GM21576 (cell line): ENCODE measurements around the gene BMP7.

Source experiments
- ATAC-seq: cut with Tn5 transposase; IDR thresholded peaks from one replicate; pipeline ENCODE4 v1.9.1; 2021; ENCODE audit warnings: mild to moderate bottlenecking, moderate library complexity; ENCODE audit not compliant: unreplicated experiment

Gene BMP7

DNA sequence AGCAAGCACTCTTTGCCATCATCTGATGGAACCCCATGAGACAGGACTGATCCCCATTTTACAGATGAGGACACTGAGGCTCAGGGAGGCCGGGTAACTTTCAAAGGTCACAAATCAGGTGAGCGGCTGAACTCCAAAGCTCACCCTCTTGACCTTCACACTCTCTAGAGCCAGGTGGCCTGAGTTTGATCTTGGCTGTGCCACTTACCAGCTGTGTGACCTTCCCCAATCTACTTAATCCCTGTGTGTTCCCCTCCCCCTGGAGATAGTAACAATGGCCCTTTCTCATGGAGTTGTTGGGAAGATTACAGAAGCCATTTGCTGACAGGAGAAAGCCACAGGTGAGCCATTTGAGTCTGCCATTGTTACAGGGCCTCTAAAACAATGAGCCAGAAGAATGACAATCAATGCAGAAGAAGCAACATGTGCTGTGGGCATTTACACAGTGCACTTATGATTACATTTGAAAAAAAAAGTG lies 34.5 kb downstream of the BMP7 start:
- ATAC-seq = no peak

DNA sequence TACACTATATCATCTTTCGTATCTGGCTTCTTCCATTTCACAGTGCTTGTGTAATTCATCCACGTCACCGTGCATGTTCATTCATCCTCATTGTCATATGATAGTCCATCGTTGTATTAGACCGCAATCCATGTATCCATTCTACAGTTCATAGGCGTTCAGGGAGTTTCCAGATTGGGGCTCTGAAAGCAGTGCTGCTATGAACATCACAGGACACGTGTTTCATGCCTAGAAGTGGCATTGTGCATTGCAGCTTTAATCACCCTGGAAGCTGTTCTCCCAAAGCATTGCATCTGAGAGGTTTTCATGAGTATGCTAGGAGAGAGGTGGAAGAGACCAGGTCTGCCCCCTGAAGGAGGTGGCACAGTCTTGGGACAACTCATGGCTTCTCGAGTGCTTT lies 35.3 kb downstream of the BMP7 start:
- ATAC-seq = no peak

GRCh38 chr20:57230247-57230646 lies 36.2 kb downstream of the BMP7 start:
- no peak for ATAC-seq

GRCh38 chr20:57229490-57229889 lies 37.0 kb downstream of the BMP7 start:
- ATAC-seq = no peak

- no peak for ATAC-seq
Observed at GRCh38 chr20:57225830-57226229, 40.6 kb downstream of the BMP7 start.

- ATAC-seq = no peak
Observed at GRCh38 chr20:57225197-57225733, 41.2 kb downstream of the BMP7 start.

GRCh38 chr20:57224641-57225138 lies 41.8 kb downstream of the BMP7 start:
- no peak for ATAC-seq

DNA sequence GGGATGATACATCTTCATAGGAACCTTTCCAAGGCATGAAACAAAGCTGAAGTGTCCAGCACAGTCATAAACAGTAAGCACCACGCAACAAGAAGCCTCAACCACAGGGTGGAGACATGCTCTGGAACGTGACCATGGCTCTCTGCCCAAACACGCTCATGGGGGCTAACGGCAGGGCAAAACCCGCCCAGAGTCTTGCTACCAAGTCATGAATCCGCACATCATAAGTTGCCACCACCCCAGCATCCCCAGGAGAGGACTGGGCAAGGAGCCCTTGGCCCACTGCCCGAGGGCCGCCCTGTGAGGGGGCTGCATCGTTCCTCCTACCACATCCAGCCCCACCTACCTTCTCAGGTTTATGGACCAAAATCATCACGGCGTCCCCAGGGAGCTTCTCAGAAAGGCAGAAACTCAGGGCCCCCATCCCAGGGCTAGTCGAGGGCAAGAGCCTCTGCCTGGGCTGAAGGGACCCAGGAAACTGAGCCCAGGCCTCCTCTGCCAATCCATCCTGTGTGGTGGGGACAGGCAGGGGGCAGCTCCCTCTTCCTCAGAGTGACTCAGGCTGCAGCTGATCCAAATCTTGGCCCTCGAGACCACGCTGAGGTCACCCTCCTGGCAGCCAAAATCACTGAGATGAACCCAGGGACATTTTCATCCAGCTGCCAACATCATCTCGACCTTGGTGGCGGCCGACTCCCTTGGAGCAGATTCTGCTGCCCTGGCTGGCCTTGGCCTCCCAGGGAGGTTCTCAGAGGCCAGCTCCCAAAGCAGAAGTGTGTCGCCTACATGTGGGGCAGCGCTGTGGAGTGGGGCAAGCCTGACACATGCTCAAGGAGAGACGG lies 42.6 kb downstream of the BMP7 start:
- no peak for ATAC-seq

DNA sequence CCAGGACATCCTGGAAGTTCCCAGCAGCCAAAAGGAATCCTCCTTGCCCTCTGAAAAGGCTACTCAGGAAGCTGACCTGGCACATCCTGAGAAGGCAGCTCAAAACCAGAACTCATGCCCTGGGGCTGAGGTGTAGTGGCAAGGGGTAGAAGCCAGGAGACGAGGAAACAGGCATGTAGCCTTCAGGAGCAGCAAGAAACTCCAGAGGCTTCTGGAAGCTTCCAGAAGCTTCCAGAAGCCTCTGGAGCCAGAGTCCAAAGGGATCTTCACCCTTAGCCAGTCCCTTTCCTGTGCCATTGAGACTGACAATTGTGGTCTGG lies 43.9 kb downstream of the BMP7 start:
- no peak for ATAC-seq

GRCh38 chr20:57221916-57222630 lies 44.4 kb downstream of the BMP7 start:
- no peak for ATAC-seq

- ATAC-seq = no peak
Observed at GRCh38 chr20:57220337-57221145, 45.9 kb downstream of the BMP7 start.

- no peak for ATAC-seq
Observed at GRCh38 chr20:57219071-57219677, 47.3 kb downstream of the BMP7 start.

- ATAC-seq = no peak
Observed at GRCh38 chr20:57218489-57218888, 48.0 kb downstream of the BMP7 start.

GRCh38 chr20:57217802-57218201 lies 48.6 kb downstream of the BMP7 start:
- ATAC-seq = no peak

DNA sequence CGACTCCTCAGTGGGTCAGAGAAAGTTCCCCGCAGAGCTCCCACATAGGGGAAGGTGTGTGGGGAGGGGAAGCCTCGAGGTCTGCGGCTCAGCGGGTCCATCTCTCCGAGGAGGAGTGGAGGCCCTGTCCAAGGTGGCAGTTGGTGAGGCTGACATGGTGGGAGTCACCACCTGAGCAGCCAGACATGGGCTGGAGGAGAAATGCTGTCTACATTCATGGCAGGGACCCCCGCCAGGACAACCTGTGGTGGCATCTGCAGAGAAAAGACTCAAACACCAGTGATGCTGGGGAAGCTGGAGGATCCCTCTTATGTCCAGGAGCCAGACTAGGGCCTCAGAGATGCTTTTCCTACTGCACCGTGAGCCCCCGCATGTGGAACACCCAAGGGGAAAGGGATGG lies 49.8 kb downstream of the BMP7 start:
- ATAC-seq = no peak

- no peak for ATAC-seq
Observed at GRCh38 chr20:57215826-57216471, 50.5 kb downstream of the BMP7 start.

- ATAC-seq = no peak
Observed at GRCh38 chr20:57215426-57215825, 51.0 kb downstream of the BMP7 start.

DNA sequence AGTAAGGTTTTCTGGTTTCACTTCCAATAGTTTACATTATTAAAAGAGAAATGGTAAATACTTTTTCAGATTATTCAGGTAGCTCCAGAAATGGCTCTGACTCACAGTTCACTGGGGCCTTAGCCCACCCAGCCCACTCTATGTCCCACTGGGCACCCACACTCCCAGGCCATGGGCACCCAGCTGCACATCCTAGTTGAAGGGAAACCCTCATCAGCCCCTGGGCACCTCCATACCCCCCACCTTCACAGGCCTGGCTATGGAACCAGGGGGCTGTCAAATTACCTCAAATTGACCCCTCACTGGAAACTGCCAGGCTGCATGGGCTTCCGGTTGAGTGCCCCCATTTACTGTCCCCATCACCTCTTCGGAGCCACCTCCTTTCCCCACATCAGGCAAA lies 51.5 kb downstream of the BMP7 start:
- no peak for ATAC-seq

GRCh38 chr20:57214427-57214826 lies 52.0 kb downstream of the BMP7 start:
- ATAC-seq = no peak

GRCh38 chr20:57213924-57214323 lies 52.5 kb downstream of the BMP7 start:
- ATAC-seq = no peak
